Esophagus mucosa (tissue), 1 donor: Measurements from ENCODE around the gene CLCNKA. TPM values are rescaled to one million over a fixed set of nuclear protein-coding genes. Genes with fewer than 3 reads are reported as not detected.
"Not testable (repeated sequence)": the region's sequence is repeated elsewhere in the genome, so short reads cannot be mapped to it uniquely, and the experiment has no call there.

Source experiments
- ATAC-seq: fragments of 200-7000 bp; cut with Tn5 transposase; one replicate; pipeline ENCODE4 v1.9.1; 2020
- total RNA-seq: library from RNA; stranded (reverse); gene quantifications from one replicate; pipeline ENCODE4 v1.2.4, GENCODE V29; 2023
- donor health status: DM: yes; HTN: yes; CAD: no.

CLCNKA gene
- total RNA-seq, 1 donor from 2014 or later, result 0.08 TPM

- no peak for ATAC-seq
Observed at GRCh38 chr1:15997637-15998280, 24.1 kb upstream of the CLCNKA start.

GRCh38 chr1:15998929-15999328, 22.9 kb upstream of the CLCNKA start:
- no peak for ATAC-seq

- ATAC-seq, result not testable (repeated sequence)
Observed at GRCh38 chr1:16001274-16001673, 20.6 kb upstream of the CLCNKA start.

- ATAC-seq, result no peak
Observed at GRCh38 chr1:16005597-16005996, 16.2 kb upstream of the CLCNKA start.

- ATAC-seq, result no peak
Observed at GRCh38 chr1:16006010-16006409, 15.8 kb upstream of the CLCNKA start.

GRCh38 chr1:16006552-16007485, 15.0 kb upstream of the CLCNKA start:
- peak; percentile 79 for ATAC-seq

- no peak for ATAC-seq
Observed at GRCh38 chr1:16007671-16008341, 14.0 kb upstream of the CLCNKA start.

- ATAC-seq, result peak; percentile 50
Observed at GRCh38 chr1:16009030-16009460, 12.8 kb upstream of the CLCNKA start.

- no peak for ATAC-seq
Observed at GRCh38 chr1:16009678-16010077, 12.2 kb upstream of the CLCNKA start.

GRCh38 chr1:16010837-16011236, 11.0 kb upstream of the CLCNKA start:
- no peak for ATAC-seq

GRCh38 chr1:16011936-16012589, 9.8 kb upstream of the CLCNKA start:
- ATAC-seq, result no peak

- peak; percentile 66 for ATAC-seq
Observed at GRCh38 chr1:16012590-16013219, 9.1 kb upstream of the CLCNKA start.

- peak; percentile 32 for ATAC-seq
Observed at GRCh38 chr1:16013220-16013907, 8.5 kb upstream of the CLCNKA start.

- no peak for ATAC-seq
Observed at GRCh38 chr1:16013908-16014258, 8.0 kb upstream of the CLCNKA start.

- no peak for ATAC-seq
Observed at GRCh38 chr1:16014509-16015482, 7.0 kb upstream of the CLCNKA start.

- no peak for ATAC-seq
Observed at GRCh38 chr1:16015491-16015890, 6.3 kb upstream of the CLCNKA start.

- ATAC-seq, result no peak
Observed at GRCh38 chr1:16015960-16016901, 5.6 kb upstream of the CLCNKA start.

GRCh38 chr1:16017076-16017460, 4.8 kb upstream of the CLCNKA start:
- no peak for ATAC-seq
